Left lobe of liver (tissue), 2 donors: ENCODE measurements around the gene NFATC3. TPM values are rescaled to one million over a fixed set of nuclear protein-coding genes. Genes with fewer than 3 reads are reported as not detected.

ENCODE experiments used
- ATAC-seq: fragments of 200-7000 bp; cut with Tn5 transposase; one replicate; pipeline ENCODE4 v1.9.1; 2020; ENCODE audit warnings: mild to moderate bottlenecking, moderate library complexity
- DNase-seq: peaks from one replicate; pipeline ENCODE4 v3.0.0-alpha.2; 2020; ENCODE audit warnings: low spot score
- total RNA-seq: library from RNA; stranded (reverse); gene quantifications from one replicate; pipeline ENCODE4 v1.2.1, GENCODE V29; 2021
- donor health status: DM: no; HTN: no; CAD: no; lungs with moderate emphysema.
- donor health status: DM: no; HTN: yes; CAD: no.

NFATC3 gene
- total RNA-seq, 1 donor from 2014 or later, result 27.6 TPM

GRCh38 chr16:68264128-68265077 is 179.2 kb downstream of the NFATC3 start, which contains the start of gene SLC7A6:
SLC7A6 (plus strand) TSS chr16:68264526; CDS start chr16:68274727, 10,201 bp downstream.
- peak; percentile 89 for ATAC-seq
- DNase-seq, result peak; percentile 73

- no peak for DNase-seq
- ATAC-seq, result peak; percentile 27
Measured at GRCh38 chr16:68265078-68265920, 180.1 kb downstream of the NFATC3 start.

- DNase-seq (no peak), ATAC-seq (no peak)
Measured at GRCh38 chr16:68267612-68268405, 182.6 kb downstream of the NFATC3 start.

- ATAC-seq, result no peak
Measured at GRCh38 chr16:68269793-68270192, 184.6 kb downstream of the NFATC3 start.

GRCh38 chr16:68270353-68270752 is 185.2 kb downstream of the NFATC3 start:
- ATAC-seq, result no peak
- no peak for DNase-seq

More at GRCh38 chr16:68269793-68270192, 184.6 kb downstream of the NFATC3 start:
- DNase-seq, result no peak

GRCh38 chr16:68272507-68273209 is 187.5 kb downstream of the NFATC3 start:
- DNase-seq (no peak), ATAC-seq (no peak)

GRCh38 chr16:68273459-68273858 is 188.3 kb downstream of the NFATC3 start:
- ATAC-seq, result no peak
- DNase-seq, result no peak

GRCh38 chr16:68273896-68274295 is 188.7 kb downstream of the NFATC3 start:
- no peak for DNase-seq
- no peak for ATAC-seq

GRCh38 chr16:68274441-68274840 is 189.3 kb downstream of the NFATC3 start:
- no peak for DNase-seq
- ATAC-seq, result no peak

- no peak for DNase-seq
- ATAC-seq, result no peak
Measured at GRCh38 chr16:68275611-68276191, 190.5 kb downstream of the NFATC3 start.

- ATAC-seq, result no peak
- no peak for DNase-seq
Measured at GRCh38 chr16:68276223-68276622, 191.1 kb downstream of the NFATC3 start.

Other genes starting within 250 kb of the NFATC3 start
- 12.8 TPM for gene THAP11, start 243.1 kb upstream of the NFATC3 start, total RNA-seq
- gene NUTF2, start 238.4 kb upstream of the NFATC3 start, total RNA-seq, result 23.2 TPM
- gene CENPT, start 237.7 kb upstream of the NFATC3 start, total RNA-seq, result 23.1 TPM
- gene EDC4, start 212.3 kb upstream of the NFATC3 start, total RNA-seq, result 22.1 TPM
- 0.88 TPM for gene NRN1L, start 200.5 kb upstream of the NFATC3 start, total RNA-seq
- 18.2 TPM for gene PSKH1, start 192.1 kb upstream of the NFATC3 start, total RNA-seq
- 0.73 TPM for gene CTRL, start 153.5 kb upstream of the NFATC3 start, total RNA-seq
- 21.7 TPM for gene PSMB10, start 148.5 kb upstream of the NFATC3 start, total RNA-seq
- gene LCAT, start 141.2 kb upstream of the NFATC3 start, total RNA-seq, result 172 TPM
- 20.1 TPM for gene SLC12A4, start 116.7 kb upstream of the NFATC3 start, total RNA-seq
- not detected for gene DPEP3, start 104.9 kb upstream of the NFATC3 start, total RNA-seq
- 1.0 TPM for gene DPEP2, start 85.9 kb upstream of the NFATC3 start, total RNA-seq
- gene DPEP2NB, start 69.5 kb upstream of the NFATC3 start, total RNA-seq, result not detected
- 5.1 TPM for gene DDX28, start 62.1 kb upstream of the NFATC3 start, total RNA-seq
- gene DUS2, start 62.1 kb upstream of the NFATC3 start, total RNA-seq, result 7.6 TPM
- gene ESRP2, start 150.8 kb downstream of the NFATC3 start, total RNA-seq, result 78.9 TPM
- gene PLA2G15, start 160.0 kb downstream of the NFATC3 start, total RNA-seq, result 12.5 TPM
- 1.6 TPM for gene SLC7A6, start 179.2 kb downstream of the NFATC3 start, total RNA-seq
- gene SLC7A6OS, start 225.6 kb downstream of the NFATC3 start, total RNA-seq, result 5.8 TPM
- gene PRMT7, start 225.6 kb downstream of the NFATC3 start, total RNA-seq, result 27.7 TPM